SH-SY5Y (cell line): ENCODE measurements around the gene SLC27A1.

Experiments used
- GATA2 ChIP-seq: IDR thresholded peaks from 2 replicates; pipeline ENCODE4 v1.6.1; 2011; ENCODE audit warnings: mild to moderate bottlenecking, low read depth, low read length
- GATA3 ChIP-seq: IDR thresholded peaks from 2 replicates; pipeline ENCODE4 v1.6.1; 2011; ENCODE audit warnings: low read depth, mild to moderate bottlenecking, low read length, moderate library complexity

Gene SLC27A1

DNA sequence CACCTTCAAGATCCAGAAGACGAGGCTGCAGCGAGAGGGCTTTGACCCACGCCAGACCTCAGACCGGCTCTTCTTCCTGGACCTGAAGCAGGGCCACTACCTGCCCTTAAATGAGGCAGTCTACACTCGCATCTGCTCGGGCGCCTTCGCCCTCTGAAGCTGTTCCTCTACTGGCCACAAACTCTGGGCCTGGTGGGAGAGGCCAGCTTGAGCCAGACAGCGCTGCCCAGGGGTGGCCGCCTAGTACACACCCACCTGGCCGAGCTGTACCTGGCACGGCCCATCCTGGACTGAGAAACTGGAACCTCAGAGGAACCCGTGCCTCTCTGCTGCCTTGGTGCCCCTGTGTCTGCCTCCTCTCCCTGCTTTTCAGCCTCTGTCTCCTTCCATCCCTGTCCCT lies 34.1 kb downstream of the SLC27A1 start:
- no peak for TF ChIP-seq GATA3
- no peak for TF ChIP-seq GATA2

DNA sequence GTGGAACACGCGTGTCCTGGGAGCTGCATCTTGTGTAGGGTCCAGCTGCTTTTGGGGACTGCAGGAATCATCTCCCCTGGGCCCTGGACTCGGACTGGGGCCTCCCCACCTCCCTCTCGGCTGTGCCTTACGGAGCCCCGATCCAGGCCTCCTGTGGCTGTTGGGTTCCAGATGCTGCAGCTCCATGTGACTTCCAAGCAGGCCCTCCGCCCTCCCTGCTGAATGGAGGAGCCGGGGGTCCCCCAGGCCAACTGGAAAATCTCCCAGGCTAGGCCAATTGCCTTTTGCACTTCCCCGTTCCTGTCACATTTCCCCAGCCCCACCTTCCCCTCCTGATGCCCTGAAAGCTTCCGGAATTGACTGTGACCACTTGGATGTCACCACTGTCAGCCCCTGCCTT lies 34.9 kb downstream of the SLC27A1 start:
- TF ChIP-seq GATA3 (no peak), GATA2 (no peak)

- TF ChIP-seq GATA2 (no peak), GATA3 (no peak)
These were observed 36.4 kb downstream of the SLC27A1 start for GRCh38 chr19:17506745-17507144.

DNA sequence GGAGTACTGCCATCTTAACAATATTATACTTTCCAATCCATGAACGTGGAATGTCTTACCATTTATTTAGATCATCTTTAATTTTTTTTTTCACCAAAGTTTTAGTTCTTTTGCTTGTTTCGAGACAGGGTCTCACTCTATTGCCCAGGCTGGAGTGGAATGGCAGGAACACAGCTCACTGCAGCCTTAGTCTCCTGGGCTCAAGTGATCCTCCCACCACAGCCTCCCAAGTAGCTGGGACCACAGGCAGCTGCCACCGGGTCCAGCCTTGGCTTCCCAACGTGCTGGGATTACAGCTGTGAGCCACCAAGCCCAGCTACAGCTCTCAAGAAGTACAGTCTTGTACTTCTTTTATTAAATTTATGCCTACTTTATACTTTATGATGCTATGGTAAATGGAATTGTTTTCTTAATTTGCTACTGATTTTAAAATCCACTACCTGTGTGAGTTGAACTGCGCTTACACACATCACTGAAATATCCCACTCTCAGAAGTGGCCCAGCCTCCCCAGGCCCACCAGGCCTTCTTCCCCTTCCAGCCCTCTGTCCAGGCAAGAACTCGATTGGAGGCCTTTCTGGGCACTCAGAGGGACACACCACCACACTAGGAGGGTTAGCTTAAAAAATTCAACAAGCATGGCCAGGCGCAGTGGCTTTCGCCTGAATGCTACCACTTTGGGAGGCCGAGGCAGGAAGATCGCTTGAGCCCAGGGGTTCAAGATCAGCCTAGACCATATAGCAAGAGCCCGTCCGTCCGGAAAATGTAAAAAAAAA lies 40.1 kb downstream of the SLC27A1 start:
- TF ChIP-seq GATA3 (no peak), GATA2 (no peak)

DNA sequence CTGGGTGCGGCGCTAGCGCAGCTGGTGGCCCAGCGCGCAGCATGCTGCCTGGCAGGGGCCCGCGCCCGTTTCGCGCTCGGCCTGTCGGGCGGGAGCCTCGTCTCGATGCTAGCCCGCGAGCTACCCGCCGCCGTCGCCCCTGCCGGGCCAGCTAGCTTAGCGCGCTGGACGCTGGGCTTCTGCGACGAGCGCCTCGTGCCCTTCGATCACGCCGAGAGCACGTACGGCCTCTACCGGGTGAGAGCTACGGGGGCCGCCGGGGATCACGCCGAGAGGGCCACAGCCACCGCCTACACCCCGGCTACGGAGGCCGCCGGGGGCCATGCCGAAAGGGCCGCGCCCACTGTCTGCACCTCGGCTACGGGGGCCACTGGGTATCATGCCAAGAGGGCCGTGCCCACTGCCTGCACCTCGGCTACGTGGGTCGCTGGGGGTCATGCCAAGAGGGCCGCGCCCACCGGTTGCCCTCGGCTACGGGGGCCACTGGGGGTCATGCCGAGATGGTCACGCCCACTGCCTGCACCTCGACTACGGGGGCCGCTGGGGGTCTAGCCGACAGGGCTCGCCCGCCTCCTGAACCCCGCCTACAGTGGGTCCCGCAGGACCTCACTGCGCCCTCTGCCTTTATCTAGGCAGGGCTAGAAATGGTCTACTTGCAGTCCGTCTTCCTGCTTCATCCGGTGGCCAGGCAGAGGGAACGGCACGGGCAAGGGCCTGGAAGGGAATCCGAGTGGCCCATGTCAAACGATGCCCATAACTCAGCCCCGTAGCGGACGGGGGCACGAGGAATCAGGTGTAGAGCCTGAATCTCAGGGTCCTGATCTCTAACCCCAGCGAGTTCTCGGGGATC lies 41.6 kb downstream of the SLC27A1 start:
- TF ChIP-seq GATA3 = no peak
- TF ChIP-seq GATA2 = peak; percentile 27; the same call in 1 of the 2 replicates

GRCh38 chr19:17512574-17512939 lies 42.2 kb downstream of the SLC27A1 start:
- no peak for TF ChIP-seq GATA3
- no peak for TF ChIP-seq GATA2

GRCh38 chr19:17515408-17516149 lies 45.3 kb downstream of the SLC27A1 start:
- TF ChIP-seq GATA3 (no peak), GATA2 (no peak)

- TF ChIP-seq GATA2 (no peak), GATA3 (no peak)
These were observed 47.6 kb downstream of the SLC27A1 start for GRCh38 chr19:17517898-17518297.

DNA sequence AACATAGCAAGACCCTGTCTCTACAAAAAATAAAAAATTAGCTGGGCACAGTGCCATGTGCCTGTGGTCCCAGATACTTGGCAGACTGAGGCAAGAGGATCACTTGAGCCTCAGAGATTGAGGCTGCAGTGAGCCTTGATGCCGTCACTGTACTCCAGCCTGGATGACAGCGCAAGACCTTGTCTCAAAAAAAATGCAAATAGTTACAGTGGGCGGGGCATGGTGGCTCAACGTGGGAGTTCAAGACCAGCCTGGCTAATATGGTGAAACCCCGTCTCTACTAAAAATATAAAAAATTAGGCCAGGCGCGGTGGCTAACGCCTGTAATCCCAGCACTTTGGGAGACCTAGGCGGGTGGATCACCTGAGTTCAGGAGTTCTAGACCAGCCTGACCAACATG lies 49.6 kb downstream of the SLC27A1 start:
- TF ChIP-seq GATA2 = no peak
- no peak for TF ChIP-seq GATA3

DNA sequence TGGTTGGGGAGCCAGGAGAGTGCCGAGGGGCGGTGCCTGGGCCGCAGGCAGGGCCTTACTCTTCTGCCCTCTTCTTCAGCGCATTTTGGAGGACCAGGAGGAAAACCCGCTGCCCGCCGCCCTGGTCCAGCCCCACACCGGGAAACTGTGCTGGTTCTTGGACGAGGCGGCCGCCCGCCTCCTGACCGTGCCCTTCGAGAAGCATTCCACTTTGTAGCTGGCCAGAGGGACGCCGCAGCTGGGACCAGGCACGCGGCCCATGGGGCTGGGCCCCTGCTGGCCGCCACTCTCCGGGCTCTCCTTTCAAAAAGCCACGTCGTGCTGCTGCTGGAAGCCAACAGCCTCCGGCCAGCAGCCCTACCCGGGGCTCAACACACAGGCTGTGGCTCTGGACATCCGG lies 50.5 kb downstream of the SLC27A1 start:
- TF ChIP-seq GATA2 (no peak), GATA3 (no peak)

DNA sequence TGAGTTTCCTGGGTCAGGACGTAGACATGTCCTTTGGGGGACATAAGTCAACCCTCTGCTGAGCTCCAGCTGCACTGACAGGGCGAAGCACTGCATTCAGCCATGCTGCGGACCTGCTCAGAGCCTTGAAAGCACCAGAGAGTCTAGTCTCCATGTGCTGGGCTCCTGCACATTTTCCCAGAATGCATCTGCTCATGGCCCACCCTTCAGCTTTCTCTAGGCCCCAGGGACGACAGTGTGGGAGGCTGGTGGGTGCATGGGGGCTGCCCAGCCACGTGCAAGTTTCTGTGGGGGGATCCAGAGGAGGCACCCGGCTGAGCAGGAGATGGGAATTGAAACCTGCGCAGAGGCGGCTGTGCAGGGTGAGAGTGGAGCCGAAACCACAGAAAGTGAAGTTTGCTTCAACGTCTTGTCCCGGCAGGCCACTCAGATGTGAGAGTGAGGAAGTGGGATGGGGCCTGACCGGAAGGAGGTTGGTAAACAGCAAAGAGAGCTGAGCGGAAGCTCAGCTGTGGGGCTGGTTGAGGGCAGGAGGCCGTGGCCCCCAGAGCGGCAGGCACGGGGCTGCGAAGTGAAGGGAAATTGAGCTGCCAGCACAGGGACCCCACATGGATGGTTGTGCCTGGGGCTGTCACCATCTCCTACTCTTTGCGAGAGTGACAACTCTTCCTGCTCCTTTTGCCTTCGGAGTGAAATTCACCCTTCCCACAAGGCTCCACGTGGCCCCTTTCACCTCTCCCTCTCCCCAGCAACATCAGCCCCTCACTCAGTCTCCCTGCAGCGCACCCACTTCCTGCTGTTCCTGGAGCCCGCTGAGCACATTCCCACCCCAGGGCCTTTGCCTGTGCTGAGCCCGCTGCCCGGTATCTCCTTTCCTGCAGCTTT lies 52.9 kb downstream of the SLC27A1 start:
- TF ChIP-seq GATA2 (no peak), GATA3 (no peak)

DNA sequence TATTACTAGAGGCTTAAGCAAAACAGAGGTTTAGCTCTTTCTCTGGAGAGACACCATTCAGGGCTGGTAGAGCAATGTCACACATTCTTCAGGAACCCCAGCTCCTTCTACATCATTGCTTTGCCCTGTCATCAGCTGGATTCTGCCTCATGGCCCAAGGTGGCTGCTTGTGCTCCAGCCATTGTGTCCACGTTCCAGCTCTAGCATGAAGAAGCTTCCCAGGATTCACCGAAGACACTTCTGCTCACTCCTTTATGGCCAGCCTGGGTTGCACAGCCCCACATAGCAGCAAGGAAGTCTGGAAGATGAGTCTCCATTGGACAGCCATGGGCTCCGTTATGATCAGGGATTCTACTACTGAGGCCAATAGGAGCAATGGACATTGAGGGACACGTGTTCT lies 54.3 kb downstream of the SLC27A1 start:
- no peak for TF ChIP-seq GATA2
- TF ChIP-seq GATA3 = no peak

GRCh38 chr19:17525141-17525540 lies 54.8 kb downstream of the SLC27A1 start:
- TF ChIP-seq GATA3 (no peak), GATA2 (no peak)

DNA sequence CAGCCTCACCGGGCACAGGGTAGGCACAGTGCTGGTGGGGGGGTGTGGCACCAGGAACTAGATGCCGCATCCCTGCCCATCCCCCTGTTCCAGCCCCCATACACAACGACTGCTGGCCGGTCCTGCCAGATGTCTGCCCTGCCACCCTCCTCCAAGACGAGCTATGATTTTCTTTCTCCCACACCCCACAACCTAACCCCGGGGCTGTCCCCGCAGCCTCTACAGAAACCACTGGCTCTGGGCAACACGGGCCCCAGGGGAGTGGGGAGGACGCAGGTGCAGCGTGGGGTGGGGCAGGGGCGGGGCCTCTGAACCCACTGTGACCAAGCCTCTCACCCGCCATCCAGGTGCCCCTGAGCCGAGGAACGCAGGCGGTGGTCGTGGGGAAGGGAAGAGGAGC lies 56.6 kb downstream of the SLC27A1 start:
- TF ChIP-seq GATA2 (no peak), GATA3 (no peak)
